ENCODE measurements around the gene IL1B.

Gene IL1B

GRCh38 chr2:112793449-112793978 is 43.1 kb downstream of the IL1B start:
- DNase-seq (ENCODE audit: low spot score) = no peak
- TF ChIP-seq CTCF (IDR thresholded peaks at IDR 0.05; ENCODE audit: extremely low read depth, missing control alignments) = no peak

- TF ChIP-seq CTCF (IDR thresholded peaks at IDR 0.05; ENCODE audit: extremely low read depth, missing control alignments) = no peak
- DNase-seq (ENCODE audit: low spot score) = no peak
These were observed 44.2 kb downstream of the IL1B start for GRCh38 chr2:112792419-112792818.

GRCh38 chr2:112791693-112792230 is 44.8 kb downstream of the IL1B start:
- TF ChIP-seq CTCF (IDR thresholded peaks at IDR 0.05; ENCODE audit: extremely low read depth, missing control alignments) = no peak

GRCh38 chr2:112791019-112791418 is 45.6 kb downstream of the IL1B start:
- no peak for DNase-seq (ENCODE audit: low spot score)
- TF ChIP-seq CTCF (IDR thresholded peaks at IDR 0.05; ENCODE audit: extremely low read depth, missing control alignments) = no peak

More at GRCh38 chr2:112791693-112792230, 44.8 kb downstream of the IL1B start:
- no peak for DNase-seq (ENCODE audit: low spot score)

- no peak for TF ChIP-seq CTCF (IDR thresholded peaks at IDR 0.05; ENCODE audit: extremely low read depth, missing control alignments)
- no peak for DNase-seq (ENCODE audit: low spot score)
These were observed 46.3 kb downstream of the IL1B start for GRCh38 chr2:112790305-112790704.

- no peak for DNase-seq (ENCODE audit: low spot score)
- TF ChIP-seq CTCF (IDR thresholded peaks at IDR 0.05; ENCODE audit: extremely low read depth, missing control alignments) = no peak
These were observed 47.4 kb downstream of the IL1B start for GRCh38 chr2:112789186-112789585.

- DNase-seq (ENCODE audit: low spot score) = no peak
- no peak for TF ChIP-seq CTCF (IDR thresholded peaks at IDR 0.05; ENCODE audit: extremely low read depth, missing control alignments)
These were observed 47.9 kb downstream of the IL1B start for GRCh38 chr2:112788653-112789052.
